ENCODE results near the gene NOX3. TPM values are rescaled to one million over a fixed set of nuclear protein-coding genes. Genes with fewer than 3 reads are reported as not detected.

Gene NOX3
- total RNA-seq, 6 donors from 2014 or later: not detected

DNA sequence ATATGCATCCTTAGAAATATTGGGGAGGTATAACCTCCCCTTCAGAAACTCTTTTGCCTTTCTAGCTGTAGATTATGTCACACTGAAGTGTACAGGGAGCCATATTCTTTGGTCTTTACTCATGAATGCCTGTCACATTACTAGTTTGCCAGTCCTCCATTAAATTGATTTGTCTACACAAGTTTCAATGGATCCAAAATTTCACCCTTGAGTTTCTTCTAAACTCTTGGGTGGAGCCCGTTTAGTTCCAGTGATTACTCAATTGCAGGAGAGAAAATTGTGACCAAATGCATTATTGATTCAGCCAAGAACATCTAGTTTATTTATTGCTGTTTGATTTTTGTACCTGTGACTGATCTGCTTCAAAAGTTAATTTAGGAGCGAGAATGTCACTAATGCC is 81.0 kb downstream of the NOX3 start:
- 92 to 94% methylated on average over 2 of the region's 2 CpGs for WGBS, 2 donors
- no peaks in the 10 kb centered on the region for H3K9me3 ChIP-seq
- DNase-seq (no peak), ATAC-seq (ENCODE audit: low FRiP score in 2 of 2) (no peak)
- TF ChIP-seq EP300 (IDR thresholded peaks at IDR 0.05) (no peak), POLR2AphosphoS5 (IDR thresholded peaks at IDR 0.05) (no peak), POLR2A (IDR thresholded peaks at IDR 0.05) (no peak)
- TF ChIP-seq, protein P1, sequence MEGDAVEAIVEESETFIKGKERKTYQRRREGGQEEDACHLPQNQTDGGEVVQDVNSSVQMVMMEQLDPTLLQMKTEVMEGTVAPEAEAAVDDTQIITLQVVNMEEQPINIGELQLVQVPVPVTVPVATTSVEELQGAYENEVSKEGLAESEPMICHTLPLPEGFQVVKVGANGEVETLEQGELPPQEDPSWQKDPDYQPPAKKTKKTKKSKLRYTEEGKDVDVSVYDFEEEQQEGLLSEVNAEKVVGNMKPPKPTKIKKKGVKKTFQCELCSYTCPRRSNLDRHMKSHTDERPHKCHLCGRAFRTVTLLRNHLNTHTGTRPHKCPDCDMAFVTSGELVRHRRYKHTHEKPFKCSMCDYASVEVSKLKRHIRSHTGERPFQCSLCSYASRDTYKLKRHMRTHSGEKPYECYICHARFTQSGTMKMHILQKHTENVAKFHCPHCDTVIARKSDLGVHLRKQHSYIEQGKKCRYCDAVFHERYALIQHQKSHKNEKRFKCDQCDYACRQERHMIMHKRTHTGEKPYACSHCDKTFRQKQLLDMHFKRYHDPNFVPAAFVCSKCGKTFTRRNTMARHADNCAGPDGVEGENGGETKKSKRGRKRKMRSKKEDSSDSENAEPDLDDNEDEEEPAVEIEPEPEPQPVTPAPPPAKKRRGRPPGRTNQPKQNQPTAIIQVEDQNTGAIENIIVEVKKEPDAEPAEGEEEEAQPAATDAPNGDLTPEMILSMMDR (IDR thresholded peaks at IDR 0.05): no peak
- no peaks in the 10 kb centered on the region for H3K4me1 ChIP-seq
- no peak overlapping the region for H3K27ac ChIP-seq
- H3K27me3 ChIP-seq: no peaks in the 10 kb centered on the region
- H3K36me3 ChIP-seq: no peaks in the 10 kb centered on the region
- no peak overlapping the region for H3K4me3 ChIP-seq

DNA sequence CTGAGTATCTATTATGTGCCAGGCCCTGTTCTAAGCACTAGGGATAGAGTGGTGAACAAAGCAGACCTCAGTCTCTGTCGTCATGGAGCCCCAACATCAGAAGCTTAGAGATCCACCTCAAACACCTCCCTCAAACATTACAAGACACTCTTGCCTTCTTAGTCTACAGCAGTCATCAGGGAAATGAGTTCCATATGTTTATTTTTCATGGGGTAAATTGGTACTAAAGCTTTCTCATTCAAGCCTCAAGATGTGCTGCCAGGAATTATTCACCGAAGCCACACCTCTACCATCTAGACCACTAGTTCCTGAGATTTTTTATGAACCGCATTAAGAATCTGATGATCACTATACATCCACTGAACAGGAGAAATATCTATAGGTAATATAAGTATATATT is 82.4 kb downstream of the NOX3 start:
- no peak for TF ChIP-seq POLR2AphosphoS5 (IDR thresholded peaks at IDR 0.05)
- TF ChIP-seq, protein P1 (IDR thresholded peaks at IDR 0.05): no peak
- no peak for TF ChIP-seq EP300 (IDR thresholded peaks at IDR 0.05)
- TF ChIP-seq POLR2A (IDR thresholded peaks at IDR 0.05): no peak
- DNase-seq (no peak), ATAC-seq (ENCODE audit: low FRiP score in 2 of 2) (no peak)
- WGBS, 2 donors: 79 to 92% methylated on average over 3 of the region's 3 CpGs
- Histone ChIP-seq H3K27ac (no peak overlapping the region), H3K4me3 (no peak overlapping the region), H3K27me3 (no peaks in the 10 kb centered on the region), H3K9me3 (no peaks in the 10 kb centered on the region), H3K4me1 (no peaks in the 10 kb centered on the region), H3K36me3 (no peaks in the 10 kb centered on the region)

DNA sequence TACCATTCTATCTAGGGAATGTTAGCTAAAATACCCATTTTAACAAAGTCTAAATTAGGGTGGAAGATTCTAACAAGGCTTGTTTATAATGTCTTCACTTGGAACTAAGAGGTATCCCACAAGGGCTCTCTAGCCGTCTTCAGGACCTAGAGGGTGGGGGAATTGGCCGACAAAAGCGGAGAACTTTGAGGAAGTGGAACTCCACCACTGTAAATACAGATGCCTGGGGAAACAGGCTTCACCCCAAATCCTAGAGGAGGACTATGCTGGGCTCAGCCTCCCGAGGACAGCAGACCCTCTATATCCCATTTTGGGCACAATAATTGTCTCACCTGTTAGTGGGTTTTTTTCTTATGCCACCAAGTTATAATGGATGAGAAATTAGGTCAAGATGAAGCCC is 83.4 kb downstream of the NOX3 start:
- Histone ChIP-seq H3K9me3 (no peaks in the 10 kb centered on the region), H3K27me3 (no peaks in the 10 kb centered on the region), H3K27ac (no peak overlapping the region), H3K4me1 (no peaks in the 10 kb centered on the region), H3K36me3 (no peaks in the 10 kb centered on the region), H3K4me3 (no peak overlapping the region)
- no peak for ATAC-seq (ENCODE audit: low FRiP score in 2 of 2)
- TF ChIP-seq POLR2A (IDR thresholded peaks at IDR 0.05) (no peak), EP300 (IDR thresholded peaks at IDR 0.05) (no peak), POLR2AphosphoS5 (IDR thresholded peaks at IDR 0.05) (no peak)
- TF ChIP-seq, protein P1 (IDR thresholded peaks at IDR 0.05): no peak
- WGBS, 2 donors: 68 to 72% methylated on average over 4 of the region's 4 CpGs
- DNase-seq: no peak

DNA sequence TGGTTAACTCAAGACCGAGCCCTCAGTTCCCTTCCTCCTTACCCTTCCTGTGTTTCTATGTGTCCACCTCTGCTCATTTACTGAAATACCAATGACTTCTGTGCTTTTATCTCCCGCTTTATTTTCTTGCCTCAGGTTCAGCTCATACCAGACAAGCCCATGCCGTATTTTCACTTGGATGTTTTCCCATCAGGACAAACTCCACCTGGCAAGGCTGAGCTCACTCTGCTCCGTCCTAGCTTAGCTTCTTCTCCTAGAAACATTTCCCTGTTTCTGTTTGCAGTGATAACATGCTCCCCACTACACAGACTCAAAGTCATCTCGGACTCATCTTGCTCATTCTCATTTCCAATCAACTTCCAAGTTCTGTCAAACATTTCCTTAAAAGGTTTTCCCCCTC is 84.4 kb downstream of the NOX3 start:
- Histone ChIP-seq H3K9me3 (no peaks in the 10 kb centered on the region), H3K4me1 (no peaks in the 10 kb centered on the region), H3K36me3 (no peaks in the 10 kb centered on the region), H3K4me3 (no peak overlapping the region), H3K27me3 (no peaks in the 10 kb centered on the region), H3K27ac (no peak overlapping the region)
- WGBS, 2 donors: 90 to 93% methylated on average over 5 of the region's 5 CpGs
- ATAC-seq (ENCODE audit: low FRiP score in 2 of 2) (no peak), DNase-seq (no peak)
- TF ChIP-seq POLR2AphosphoS5 (IDR thresholded peaks at IDR 0.05): no peak
- TF ChIP-seq EP300 (IDR thresholded peaks at IDR 0.05): no peak
- no peak for TF ChIP-seq POLR2A (IDR thresholded peaks at IDR 0.05)
- TF ChIP-seq, protein P1 (IDR thresholded peaks at IDR 0.05): no peak

DNA sequence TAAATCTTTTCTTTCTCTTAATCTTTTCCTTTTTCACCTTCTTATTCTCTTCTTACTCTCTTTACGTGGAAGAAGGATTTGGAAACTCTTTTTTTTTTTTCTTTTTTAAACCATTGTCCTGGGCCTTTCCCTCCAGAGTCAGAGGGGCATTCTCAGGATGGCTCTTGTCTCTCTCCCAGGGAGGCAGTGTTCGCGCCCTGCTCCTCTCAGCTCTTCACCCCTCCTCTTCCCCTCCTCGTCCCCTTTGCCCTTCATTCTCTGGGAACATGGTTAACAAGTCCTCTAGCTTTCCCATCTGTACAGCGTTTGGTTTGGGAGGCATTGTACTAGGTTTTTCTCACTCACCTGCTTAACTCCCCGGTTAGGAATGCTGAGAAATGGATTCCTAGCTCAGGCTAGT is 89.3 kb downstream of the NOX3 start:
- ATAC-seq (ENCODE audit: low FRiP score in 2 of 2) (no peak), DNase-seq (no peak)
- no peaks in the 10 kb centered on the region for H3K27me3 ChIP-seq
- no peak overlapping the region for H3K27ac ChIP-seq
- no peaks in the 10 kb centered on the region for H3K9me3 ChIP-seq
- H3K36me3 ChIP-seq: no peaks in the 10 kb centered on the region
- no peak overlapping the region for H3K4me3 ChIP-seq
- WGBS, 2 donors: 88 to 90% methylated on average over 6 of the region's 6 CpGs
- no peak for TF ChIP-seq EP300 (IDR thresholded peaks at IDR 0.05)
- TF ChIP-seq POLR2A (IDR thresholded peaks at IDR 0.05): no peak
- TF ChIP-seq, protein P1 (IDR thresholded peaks at IDR 0.05): no peak
- no peak for TF ChIP-seq POLR2AphosphoS5 (IDR thresholded peaks at IDR 0.05)
- H3K4me1 ChIP-seq: no peaks in the 10 kb centered on the region

Data from upper lobe of left lung (tissue), 6 donors.